HEK293 (cell line): ENCODE data around the gene NT5C2.

Source experiments
- BCL11B ChIP-seq: fragments of 450-650 bp; formaldehyde crosslinking; IDR thresholded peaks from 2 replicates; pipeline ENCODE4 v1.5.1; 2016; ENCODE audit warnings: low read depth, missing biosample characterization, missing genetic modification characterization
- PRDM1 ChIP-seq: fragments of 450-650 bp; formaldehyde crosslinking; IDR thresholded peaks from 2 replicates; pipeline ENCODE4; 2016; ENCODE audit warnings: missing biosample characterization, missing genetic modification characterization
- ZBTB7A ChIP-seq: fragments of 450-650 bp; formaldehyde crosslinking; IDR thresholded peaks from 2 replicates; pipeline ENCODE4 v1.5.1; 2016; ENCODE audit warnings: low read depth, missing biosample characterization, missing genetic modification characterization
- ZNF274 ChIP-seq, 2 experiments: fragments of 200-500 bp in 1 of 2; fragments of 450-650 bp in 1 of 2; sonication (Bioruptor generic) in 1 of 2; formaldehyde crosslinking in 1 of 2; IDR thresholded peaks; 2 replicates each; pipeline versions ENCODE4 v1.5.1 to v1.6.1; 2014 to 2016; ENCODE audit warnings: borderline replicate concordance in 1 of 2, inconsistent platforms in 1 of 2, low read length in 1 of 2, missing biosample characterization in 1 of 2, missing genetic modification characterization in 1 of 2
- ZNF350 ChIP-seq: fragments of 450-650 bp; formaldehyde crosslinking; IDR thresholded peaks from 2 replicates; pipeline ENCODE4 v1.5.0; 2017; ENCODE audit warnings: missing biosample characterization, mild to moderate bottlenecking, missing genetic modification characterization
- ZNF423 ChIP-seq: fragments of 450-650 bp; formaldehyde crosslinking; IDR thresholded peaks from 2 replicates; pipeline ENCODE4 v1.5.1; 2016; ENCODE audit warnings: missing biosample characterization, missing genetic modification characterization
- ZNF707 ChIP-seq: fragments of 450-650 bp; formaldehyde crosslinking; IDR thresholded peaks from 2 replicates; pipeline ENCODE4 v1.5.1; 2016; ENCODE audit warnings: missing biosample characterization, missing genetic modification characterization
- TF ChIP-seq, protein P1 (sequence below): fragments of 450-650 bp; formaldehyde crosslinking; IDR thresholded peaks from 2 replicates; pipeline ENCODE4 v1.5.1; 2016; ENCODE audit warnings: missing biosample characterization, missing genetic modification characterization
- TF ChIP-seq, protein P2 (sequence below): fragments of 450-650 bp; formaldehyde crosslinking; IDR thresholded peaks from 2 replicates; pipeline ENCODE4 v1.5.1; 2016; ENCODE audit warnings: missing biosample characterization, missing genetic modification characterization

DNA sequence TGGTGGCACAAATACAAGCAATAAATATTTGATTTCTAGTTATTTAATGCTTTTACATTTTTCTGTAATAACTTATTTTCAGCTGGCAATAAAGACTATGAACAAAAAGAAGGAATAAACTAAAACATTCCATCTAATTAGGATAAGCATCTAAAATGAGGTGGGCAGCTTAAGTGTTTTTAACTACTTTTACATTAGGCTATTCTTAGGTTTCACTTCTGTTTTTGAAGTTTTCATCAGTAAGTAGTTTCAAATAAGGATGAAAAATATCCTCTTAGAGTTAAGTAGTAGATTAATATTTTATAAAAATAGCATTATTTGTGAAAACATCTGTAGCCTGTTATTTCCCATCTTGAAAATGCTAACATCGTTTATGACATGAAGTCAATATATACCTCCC lies 15.9 kb downstream of the NT5C2 start:
- TF ChIP-seq BCL11B (tag by site-specific recombination): no peak
- TF ChIP-seq PRDM1 (tag by site-specific recombination): no peak
- TF ChIP-seq, protein P1, sequence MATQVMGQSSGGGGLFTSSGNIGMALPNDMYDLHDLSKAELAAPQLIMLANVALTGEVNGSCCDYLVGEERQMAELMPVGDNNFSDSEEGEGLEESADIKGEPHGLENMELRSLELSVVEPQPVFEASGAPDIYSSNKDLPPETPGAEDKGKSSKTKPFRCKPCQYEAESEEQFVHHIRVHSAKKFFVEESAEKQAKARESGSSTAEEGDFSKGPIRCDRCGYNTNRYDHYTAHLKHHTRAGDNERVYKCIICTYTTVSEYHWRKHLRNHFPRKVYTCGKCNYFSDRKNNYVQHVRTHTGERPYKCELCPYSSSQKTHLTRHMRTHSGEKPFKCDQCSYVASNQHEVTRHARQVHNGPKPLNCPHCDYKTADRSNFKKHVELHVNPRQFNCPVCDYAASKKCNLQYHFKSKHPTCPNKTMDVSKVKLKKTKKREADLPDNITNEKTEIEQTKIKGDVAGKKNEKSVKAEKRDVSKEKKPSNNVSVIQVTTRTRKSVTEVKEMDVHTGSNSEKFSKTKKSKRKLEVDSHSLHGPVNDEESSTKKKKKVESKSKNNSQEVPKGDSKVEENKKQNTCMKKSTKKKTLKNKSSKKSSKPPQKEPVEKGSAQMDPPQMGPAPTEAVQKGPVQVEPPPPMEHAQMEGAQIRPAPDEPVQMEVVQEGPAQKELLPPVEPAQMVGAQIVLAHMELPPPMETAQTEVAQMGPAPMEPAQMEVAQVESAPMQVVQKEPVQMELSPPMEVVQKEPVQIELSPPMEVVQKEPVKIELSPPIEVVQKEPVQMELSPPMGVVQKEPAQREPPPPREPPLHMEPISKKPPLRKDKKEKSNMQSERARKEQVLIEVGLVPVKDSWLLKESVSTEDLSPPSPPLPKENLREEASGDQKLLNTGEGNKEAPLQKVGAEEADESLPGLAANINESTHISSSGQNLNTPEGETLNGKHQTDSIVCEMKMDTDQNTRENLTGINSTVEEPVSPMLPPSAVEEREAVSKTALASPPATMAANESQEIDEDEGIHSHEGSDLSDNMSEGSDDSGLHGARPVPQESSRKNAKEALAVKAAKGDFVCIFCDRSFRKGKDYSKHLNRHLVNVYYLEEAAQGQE (tag by site-specific recombination): no peak
- no peak for TF ChIP-seq ZBTB7A (tag by site-specific recombination)
- TF ChIP-seq, protein P2, sequence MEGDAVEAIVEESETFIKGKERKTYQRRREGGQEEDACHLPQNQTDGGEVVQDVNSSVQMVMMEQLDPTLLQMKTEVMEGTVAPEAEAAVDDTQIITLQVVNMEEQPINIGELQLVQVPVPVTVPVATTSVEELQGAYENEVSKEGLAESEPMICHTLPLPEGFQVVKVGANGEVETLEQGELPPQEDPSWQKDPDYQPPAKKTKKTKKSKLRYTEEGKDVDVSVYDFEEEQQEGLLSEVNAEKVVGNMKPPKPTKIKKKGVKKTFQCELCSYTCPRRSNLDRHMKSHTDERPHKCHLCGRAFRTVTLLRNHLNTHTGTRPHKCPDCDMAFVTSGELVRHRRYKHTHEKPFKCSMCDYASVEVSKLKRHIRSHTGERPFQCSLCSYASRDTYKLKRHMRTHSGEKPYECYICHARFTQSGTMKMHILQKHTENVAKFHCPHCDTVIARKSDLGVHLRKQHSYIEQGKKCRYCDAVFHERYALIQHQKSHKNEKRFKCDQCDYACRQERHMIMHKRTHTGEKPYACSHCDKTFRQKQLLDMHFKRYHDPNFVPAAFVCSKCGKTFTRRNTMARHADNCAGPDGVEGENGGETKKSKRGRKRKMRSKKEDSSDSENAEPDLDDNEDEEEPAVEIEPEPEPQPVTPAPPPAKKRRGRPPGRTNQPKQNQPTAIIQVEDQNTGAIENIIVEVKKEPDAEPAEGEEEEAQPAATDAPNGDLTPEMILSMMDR (tag by site-specific recombination): no peak
- TF ChIP-seq ZNF274 (IDR thresholded peaks at IDR 0.05; ENCODE audit: low read length): no peak
- no peak for TF ChIP-seq ZNF274 (tag by site-specific recombination; IDR thresholded peaks at IDR 0.05; ENCODE audit: borderline replicate concordance)
- no peak for TF ChIP-seq ZNF423 (tag by site-specific recombination)
- TF ChIP-seq ZNF707 (tag by site-specific recombination): no peak
- no peak for TF ChIP-seq ZNF350 (tag by site-specific recombination)
